Measurements from ENCODE around the gene IL18RAP. TPM values are rescaled to one million over a fixed set of nuclear protein-coding genes. Genes with fewer than 3 reads are reported as not detected.

IL18RAP gene
- total RNA-seq, 1 donor from 2014 or later: not detected

DNA sequence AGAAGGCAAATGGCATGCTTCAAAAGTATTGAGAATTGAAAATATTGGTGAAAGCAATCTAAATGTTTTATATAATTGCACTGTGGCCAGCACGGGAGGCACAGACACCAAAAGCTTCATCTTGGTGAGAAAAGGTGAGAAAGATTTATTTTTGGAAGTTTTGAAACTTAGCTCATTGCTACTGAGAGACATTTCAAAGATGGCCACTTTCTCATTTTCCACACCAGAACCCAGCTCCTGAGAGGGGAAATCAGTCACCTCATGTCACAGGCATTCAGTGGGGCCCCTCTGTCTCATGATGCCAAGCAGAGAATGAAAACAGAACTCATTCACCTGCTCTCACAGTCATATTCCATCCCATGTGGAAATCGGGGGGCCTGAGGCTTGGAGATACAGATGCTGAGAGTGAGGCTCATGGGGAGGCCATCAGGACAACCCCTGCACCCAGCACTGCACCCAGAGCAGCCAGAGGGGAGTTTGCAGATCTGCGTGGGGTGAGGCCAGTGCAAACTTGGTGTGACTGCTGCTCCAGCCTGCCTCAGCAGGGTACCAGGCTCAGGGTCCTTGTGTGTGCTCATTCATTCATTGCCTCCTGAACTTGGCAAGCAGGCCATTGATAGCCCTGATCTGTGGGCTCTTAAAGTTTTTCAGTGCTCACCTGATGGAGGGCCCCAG lies 36.0 kb upstream of the IL18RAP start:
- H3K9me3 Mint-ChIP-seq (ENCODE audit: low read depth): peaks cover 20% of the 10 kb centered on the region
- H3K4me3 Mint-ChIP-seq (ENCODE audit: unreplicated experiment): no peak overlapping the region
- H3K27me3 Mint-ChIP-seq (ENCODE audit: low read depth): peaks cover 10% of the 10 kb centered on the region
- no peaks in the 10 kb centered on the region for H3K36me3 Mint-ChIP-seq (ENCODE audit: low read depth)
- TF ChIP-seq, protein P1, sequence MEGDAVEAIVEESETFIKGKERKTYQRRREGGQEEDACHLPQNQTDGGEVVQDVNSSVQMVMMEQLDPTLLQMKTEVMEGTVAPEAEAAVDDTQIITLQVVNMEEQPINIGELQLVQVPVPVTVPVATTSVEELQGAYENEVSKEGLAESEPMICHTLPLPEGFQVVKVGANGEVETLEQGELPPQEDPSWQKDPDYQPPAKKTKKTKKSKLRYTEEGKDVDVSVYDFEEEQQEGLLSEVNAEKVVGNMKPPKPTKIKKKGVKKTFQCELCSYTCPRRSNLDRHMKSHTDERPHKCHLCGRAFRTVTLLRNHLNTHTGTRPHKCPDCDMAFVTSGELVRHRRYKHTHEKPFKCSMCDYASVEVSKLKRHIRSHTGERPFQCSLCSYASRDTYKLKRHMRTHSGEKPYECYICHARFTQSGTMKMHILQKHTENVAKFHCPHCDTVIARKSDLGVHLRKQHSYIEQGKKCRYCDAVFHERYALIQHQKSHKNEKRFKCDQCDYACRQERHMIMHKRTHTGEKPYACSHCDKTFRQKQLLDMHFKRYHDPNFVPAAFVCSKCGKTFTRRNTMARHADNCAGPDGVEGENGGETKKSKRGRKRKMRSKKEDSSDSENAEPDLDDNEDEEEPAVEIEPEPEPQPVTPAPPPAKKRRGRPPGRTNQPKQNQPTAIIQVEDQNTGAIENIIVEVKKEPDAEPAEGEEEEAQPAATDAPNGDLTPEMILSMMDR (IDR thresholded peaks at IDR 0.05): no peak
- no peak overlapping the region for H3K27ac Mint-ChIP-seq (ENCODE audit: unreplicated experiment)
- H3K4me1 Mint-ChIP-seq (ENCODE audit: low read depth): peaks cover 3% of the 10 kb centered on the region
- no peak for DNase-seq (ENCODE audit: low spot score)

DNA sequence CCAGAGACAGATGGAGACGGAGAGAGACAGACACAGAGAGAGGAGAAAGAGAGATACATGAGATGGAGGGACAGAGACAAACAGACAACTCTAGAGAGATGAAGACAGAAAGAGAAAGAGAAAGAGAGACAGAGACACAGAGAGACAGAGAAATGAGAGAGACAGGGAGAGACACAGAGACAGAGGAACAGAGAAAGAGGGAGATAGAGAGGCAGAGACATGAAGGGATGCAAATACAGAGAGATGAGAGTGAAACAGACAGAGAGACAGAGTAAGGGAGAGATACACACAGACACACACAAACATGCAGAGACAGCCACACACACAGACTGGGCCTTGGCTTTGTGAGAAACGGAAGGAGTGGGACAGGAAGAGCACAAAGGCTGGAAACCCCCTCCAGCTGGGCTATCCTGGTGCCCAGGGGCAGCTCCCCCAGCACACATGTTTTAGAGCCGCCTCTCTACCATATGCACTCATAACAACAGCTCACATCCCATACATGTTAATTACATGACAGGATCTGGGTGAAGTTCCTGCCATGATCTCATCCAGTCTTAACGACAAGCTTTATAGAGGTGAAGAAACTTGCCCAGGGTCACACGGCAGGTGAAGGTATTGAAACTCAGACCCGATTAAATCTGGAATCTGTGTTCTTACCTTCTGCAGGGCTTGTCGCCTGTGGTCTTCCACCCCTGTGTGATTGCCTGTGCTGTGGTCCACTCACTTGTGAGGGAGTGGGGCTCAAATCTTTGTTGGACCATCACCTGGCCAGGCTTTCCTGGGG lies 35.0 kb upstream of the IL18RAP start:
- TF ChIP-seq, protein P1 (IDR thresholded peaks at IDR 0.05): no peak
- Mint-ChIP-seq H3K4me3 (ENCODE audit: unreplicated experiment) (no peak overlapping the region), H3K36me3 (ENCODE audit: low read depth) (no peaks in the 10 kb centered on the region), H3K9me3 (ENCODE audit: low read depth) (peaks cover 18% of the 10 kb centered on the region), H3K4me1 (ENCODE audit: low read depth) (peaks cover 3% of the 10 kb centered on the region), H3K27ac (ENCODE audit: unreplicated experiment) (no peak overlapping the region), H3K27me3 (ENCODE audit: low read depth) (peaks cover 14% of the 10 kb centered on the region)
- no peak for DNase-seq (ENCODE audit: low spot score)

DNA sequence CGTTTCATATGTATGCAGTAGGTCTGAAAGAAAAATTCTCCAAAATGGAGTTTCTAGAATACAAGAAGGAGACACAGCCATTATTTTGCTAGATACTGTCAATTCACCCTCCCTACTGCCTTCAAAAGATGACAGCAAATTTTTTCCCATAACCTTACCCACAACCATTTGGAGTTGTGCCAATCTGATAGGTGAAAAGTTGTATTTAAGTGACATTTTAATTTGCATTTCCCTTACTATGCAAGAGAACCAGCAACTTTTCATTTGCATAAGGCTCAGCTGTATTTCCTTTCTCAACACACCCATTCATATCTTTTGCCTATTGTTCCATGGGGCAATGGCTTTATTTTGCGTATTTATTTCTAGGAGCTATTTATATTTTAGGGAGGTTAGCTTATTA lies 31.4 kb upstream of the IL18RAP start:
- DNase-seq (ENCODE audit: low spot score): no peak
- TF ChIP-seq, protein P1 (IDR thresholded peaks at IDR 0.05): no peak
- Mint-ChIP-seq H3K36me3 (ENCODE audit: low read depth) (no peaks in the 10 kb centered on the region), H3K27ac (ENCODE audit: unreplicated experiment) (no peak overlapping the region), H3K9me3 (ENCODE audit: low read depth) (no peaks in the 10 kb centered on the region), H3K4me3 (ENCODE audit: unreplicated experiment) (no peak overlapping the region), H3K4me1 (ENCODE audit: low read depth) (peaks cover 3% of the 10 kb centered on the region), H3K27me3 (ENCODE audit: low read depth) (peaks cover 29% of the 10 kb centered on the region)

DNA sequence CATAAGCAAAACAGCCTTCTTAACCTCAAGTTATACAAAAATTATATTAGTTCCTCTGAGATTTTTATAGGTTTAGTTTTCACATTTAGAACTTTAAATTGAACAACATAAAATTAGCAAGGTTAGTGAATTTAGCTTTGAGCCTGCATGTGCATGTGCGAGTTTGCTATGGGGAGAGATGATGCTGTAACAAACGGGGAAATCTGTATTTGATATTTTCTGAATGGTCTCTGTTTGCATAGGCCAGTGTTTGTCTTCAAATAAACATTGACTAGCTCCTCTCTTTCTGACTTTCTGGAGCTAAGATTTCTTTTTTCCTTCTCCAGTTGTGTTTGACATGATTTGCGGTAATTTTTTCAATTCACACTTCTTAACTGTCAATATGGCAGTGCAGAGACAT lies 30.9 kb upstream of the IL18RAP start:
- DNase-seq (ENCODE audit: low spot score): no peak
- no peak overlapping the region for H3K4me3 Mint-ChIP-seq (ENCODE audit: unreplicated experiment)
- TF ChIP-seq, protein P1 (IDR thresholded peaks at IDR 0.05): no peak
- H3K4me1 Mint-ChIP-seq (ENCODE audit: low read depth): peaks cover 3% of the 10 kb centered on the region
- no peak overlapping the region for H3K27ac Mint-ChIP-seq (ENCODE audit: unreplicated experiment)
- H3K27me3 Mint-ChIP-seq (ENCODE audit: low read depth): peaks cover 29% of the 10 kb centered on the region
- no peaks in the 10 kb centered on the region for H3K9me3 Mint-ChIP-seq (ENCODE audit: low read depth)
- H3K36me3 Mint-ChIP-seq (ENCODE audit: low read depth): no peaks in the 10 kb centered on the region

DNA sequence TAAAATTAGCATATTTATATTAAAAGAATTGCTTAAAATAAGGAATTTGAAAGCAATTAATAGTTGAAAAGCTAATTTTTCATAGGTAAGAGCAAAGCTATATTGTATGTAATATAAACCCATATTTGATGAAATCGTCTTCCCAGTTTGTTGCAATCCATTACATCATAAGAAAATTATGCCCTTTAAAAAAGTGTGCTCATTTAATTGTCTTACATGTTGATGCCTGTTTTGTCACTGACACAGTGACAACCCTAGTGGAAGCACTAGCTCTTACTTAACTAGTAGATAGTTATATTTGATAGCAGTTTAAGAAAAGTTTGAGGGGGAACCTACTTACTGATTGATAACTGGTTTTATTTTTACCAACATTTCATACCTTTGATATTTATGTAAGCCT lies 30.0 kb upstream of the IL18RAP start:
- H3K36me3 Mint-ChIP-seq (ENCODE audit: low read depth): no peaks in the 10 kb centered on the region
- H3K27ac Mint-ChIP-seq (ENCODE audit: unreplicated experiment): no peak overlapping the region
- no peaks in the 10 kb centered on the region for H3K9me3 Mint-ChIP-seq (ENCODE audit: low read depth)
- TF ChIP-seq, protein P1 (IDR thresholded peaks at IDR 0.05): no peak
- H3K4me3 Mint-ChIP-seq (ENCODE audit: unreplicated experiment): no peak overlapping the region
- H3K4me1 Mint-ChIP-seq (ENCODE audit: low read depth): peaks cover 3% of the 10 kb centered on the region
- no peak for DNase-seq (ENCODE audit: low spot score)
- H3K27me3 Mint-ChIP-seq (ENCODE audit: low read depth): peaks cover 25% of the 10 kb centered on the region

Measured in chondrocyte (in vitro differentiated cells).